Measurements from ENCODE around the gene ERBB3. TPM values are rescaled to one million over a fixed set of nuclear protein-coding genes. Genes with fewer than 3 reads are reported as not detected.

The ERBB3 gene
- total RNA-seq, 2 donors from 2014 or later: 1.1 to 3.2 TPM

DNA sequence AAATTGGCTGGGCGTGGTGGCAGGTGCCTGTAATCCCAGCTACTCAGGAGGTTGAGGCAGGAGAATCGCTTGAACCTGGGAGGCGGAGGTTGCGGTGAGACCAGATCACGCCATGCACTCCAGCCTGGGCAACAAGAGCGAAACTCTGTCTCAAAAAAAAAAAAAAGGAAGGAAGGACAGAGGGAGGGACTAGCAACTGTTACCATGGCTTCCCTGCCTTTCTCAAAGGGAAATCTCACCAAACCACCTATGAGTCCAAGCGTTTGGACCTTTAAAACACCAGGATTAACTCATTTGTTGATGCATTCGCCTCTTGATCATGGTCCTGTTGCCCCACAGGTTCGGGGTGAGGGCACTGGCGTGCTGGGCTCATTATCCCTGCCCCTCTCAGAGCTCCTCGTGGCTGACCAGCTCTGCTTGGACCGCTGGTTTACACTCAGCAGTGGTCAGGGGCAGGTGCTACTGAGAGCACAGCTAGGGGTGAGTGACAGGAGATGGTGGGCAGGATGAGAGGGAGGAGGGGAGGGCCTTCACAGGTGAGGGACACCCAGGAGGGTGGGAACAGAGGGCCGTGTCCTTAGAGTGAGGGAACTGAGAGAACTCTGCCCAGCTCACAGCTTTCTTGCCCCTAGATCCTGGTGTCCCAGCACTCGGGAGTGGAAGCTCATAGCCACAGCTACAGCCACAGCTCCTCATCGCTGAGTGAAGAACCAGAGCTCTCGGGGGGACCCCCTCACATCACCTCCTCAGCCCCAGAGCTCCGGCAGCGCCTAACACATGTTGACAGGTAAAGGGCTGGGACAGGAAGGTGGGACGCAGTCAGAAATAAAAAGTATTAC is 62.2 kb downstream of the ERBB3 start:
- H3K4me3 ChIP-seq: no peak overlapping the region
- no peaks in the 10 kb centered on the region for H3K27me3 ChIP-seq (replicated peaks; ENCODE audit: insufficient read depth)
- H3K36me3 ChIP-seq: peaks cover 46% of the 10 kb centered on the region
- ATAC-seq (ENCODE audit: insufficient number of reproducible peaks, low FRiP score, low read depth): no peak
- peaks cover 4 to 10% of the 10 kb centered on the region in 2 donors for H3K4me1 ChIP-seq (ENCODE audit: control insufficient read depth in 1 of 2, low read depth in 2 of 2)
- DNase-seq (ENCODE audit: low spot score): no peak
- TF ChIP-seq, protein P1, sequence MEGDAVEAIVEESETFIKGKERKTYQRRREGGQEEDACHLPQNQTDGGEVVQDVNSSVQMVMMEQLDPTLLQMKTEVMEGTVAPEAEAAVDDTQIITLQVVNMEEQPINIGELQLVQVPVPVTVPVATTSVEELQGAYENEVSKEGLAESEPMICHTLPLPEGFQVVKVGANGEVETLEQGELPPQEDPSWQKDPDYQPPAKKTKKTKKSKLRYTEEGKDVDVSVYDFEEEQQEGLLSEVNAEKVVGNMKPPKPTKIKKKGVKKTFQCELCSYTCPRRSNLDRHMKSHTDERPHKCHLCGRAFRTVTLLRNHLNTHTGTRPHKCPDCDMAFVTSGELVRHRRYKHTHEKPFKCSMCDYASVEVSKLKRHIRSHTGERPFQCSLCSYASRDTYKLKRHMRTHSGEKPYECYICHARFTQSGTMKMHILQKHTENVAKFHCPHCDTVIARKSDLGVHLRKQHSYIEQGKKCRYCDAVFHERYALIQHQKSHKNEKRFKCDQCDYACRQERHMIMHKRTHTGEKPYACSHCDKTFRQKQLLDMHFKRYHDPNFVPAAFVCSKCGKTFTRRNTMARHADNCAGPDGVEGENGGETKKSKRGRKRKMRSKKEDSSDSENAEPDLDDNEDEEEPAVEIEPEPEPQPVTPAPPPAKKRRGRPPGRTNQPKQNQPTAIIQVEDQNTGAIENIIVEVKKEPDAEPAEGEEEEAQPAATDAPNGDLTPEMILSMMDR (IDR thresholded peaks at IDR 0.05): no peak
- no peak overlapping the region for H3K27ac ChIP-seq
- no peaks in the 10 kb centered on the region for H3K9me3 ChIP-seq

DNA sequence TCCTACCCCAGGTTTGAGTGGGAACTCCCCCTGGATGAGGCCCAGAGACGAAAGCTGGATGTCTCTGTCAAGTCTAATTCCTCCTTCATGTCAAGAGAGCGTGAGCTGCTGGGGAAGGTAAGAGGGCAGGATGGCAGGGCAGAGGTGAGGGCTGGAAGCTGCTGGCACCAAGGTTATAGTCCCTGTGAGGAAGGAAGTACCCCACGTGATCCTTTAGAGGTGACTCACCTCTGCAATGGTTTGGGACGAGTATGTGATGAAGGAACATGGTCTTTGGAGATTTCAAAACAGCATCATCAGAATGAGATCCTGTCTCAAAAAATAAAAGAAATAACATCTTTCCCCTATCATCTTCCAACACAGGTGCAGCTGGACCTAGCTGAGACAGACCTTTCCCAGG is 63.3 kb downstream of the ERBB3 start:
- H3K36me3 ChIP-seq: peaks cover 36% of the 10 kb centered on the region
- ATAC-seq (ENCODE audit: insufficient number of reproducible peaks, low FRiP score, low read depth) (peak; percentile 11), DNase-seq (ENCODE audit: low spot score) (no peak)
- H3K27ac ChIP-seq: no peak overlapping the region
- H3K27me3 ChIP-seq (replicated peaks; ENCODE audit: insufficient read depth): no peaks in the 10 kb centered on the region
- TF ChIP-seq, protein P1 (IDR thresholded peaks at IDR 0.05): no peak
- H3K4me3 ChIP-seq: no peak overlapping the region
- no peaks in the 10 kb centered on the region for H3K9me3 ChIP-seq
- peaks cover 4 to 13% of the 10 kb centered on the region in 2 donors for H3K4me1 ChIP-seq (ENCODE audit: control insufficient read depth in 1 of 2, low read depth in 2 of 2)

DNA sequence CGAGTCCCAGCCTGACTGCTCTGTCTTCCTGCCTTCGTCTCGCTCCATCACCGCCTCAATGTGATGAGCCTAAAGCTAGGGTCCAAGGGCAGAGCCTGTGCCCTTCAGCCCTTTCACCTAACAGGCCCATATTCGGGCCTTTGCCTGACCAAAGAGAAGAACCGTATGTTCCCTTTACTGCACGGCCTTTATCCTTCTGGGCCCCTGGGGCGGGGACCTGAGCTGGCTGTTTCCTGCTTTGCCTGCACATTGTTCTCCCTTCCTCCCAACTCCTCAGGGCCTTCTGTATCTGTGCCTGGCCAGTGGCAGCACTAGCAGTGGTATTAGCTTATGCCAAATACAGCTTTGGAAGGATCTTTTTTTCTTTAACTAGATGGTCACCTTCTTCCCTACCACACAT is 63.9 kb downstream of the ERBB3 start:
- Histone ChIP-seq H3K27me3 (replicated peaks; ENCODE audit: insufficient read depth) (no peaks in the 10 kb centered on the region), H3K4me3 (no peak overlapping the region), H3K36me3 (peaks cover 32% of the 10 kb centered on the region), H3K27ac (no peak overlapping the region), H3K9me3 (no peaks in the 10 kb centered on the region), H3K4me1 (ENCODE audit: control insufficient read depth in 1 of 2, low read depth in 2 of 2) (peaks cover 4 to 13% of the 10 kb centered on the region in 2 donors)
- ATAC-seq (ENCODE audit: insufficient number of reproducible peaks, low FRiP score, low read depth) (no peak), DNase-seq (ENCODE audit: low spot score) (no peak)
- TF ChIP-seq, protein P1 (IDR thresholded peaks at IDR 0.05): no peak

DNA sequence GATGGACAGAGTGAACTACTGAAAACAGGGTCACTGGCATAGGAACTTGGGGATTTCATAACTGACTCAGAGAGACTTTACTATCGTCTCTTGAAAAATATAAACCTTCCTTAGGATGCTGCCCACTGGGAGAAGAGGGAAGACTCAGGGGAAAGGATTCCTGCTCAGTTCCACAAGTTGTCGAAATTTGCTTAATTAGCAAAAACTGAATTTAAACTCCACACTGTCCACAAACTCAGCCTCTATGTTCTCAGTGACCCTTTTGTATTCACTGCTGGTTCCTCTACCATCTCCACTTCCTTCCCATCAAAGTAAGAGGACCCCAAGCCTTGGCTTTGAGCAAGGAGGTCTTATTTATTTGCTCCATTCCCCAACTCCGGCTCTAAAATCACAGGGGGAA is 65.3 kb downstream of the ERBB3 start:
- Histone ChIP-seq H3K36me3 (peaks cover 27% of the 10 kb centered on the region), H3K27ac (no peak overlapping the region), H3K27me3 (replicated peaks; ENCODE audit: insufficient read depth) (no peaks in the 10 kb centered on the region)

More for the DNA sequence above, 65.3 kb downstream of the ERBB3 start:
- H3K9me3 ChIP-seq: no peaks in the 10 kb centered on the region
- H3K4me3 ChIP-seq: no peak overlapping the region
- H3K4me1 ChIP-seq (ENCODE audit: control insufficient read depth in 1 of 2, low read depth in 2 of 2): peaks cover 4 to 13% of the 10 kb centered on the region in 2 donors
- TF ChIP-seq, protein P1 (IDR thresholded peaks at IDR 0.05): no peak
- DNase-seq (ENCODE audit: low spot score) (no peak), ATAC-seq (ENCODE audit: insufficient number of reproducible peaks, low FRiP score, low read depth) (no peak)

All from thoracic aorta (tissue), 2 donors.